DOHH2 (cell line): ENCODE measurements around the gene ARRB1.

Experiments
- H3F3A ChIP-seq: fragments of 200-600 bp; sonication (generic), shearing (Covaris generic); 2 replicates; pipeline ENCODE4 v1.6.0; 2016; ENCODE audit warnings: antibody characterized with exemption, mild to moderate bottlenecking; ENCODE audit not compliant: control insufficient read depth, insufficient read depth
- H3K27ac ChIP-seq: fragments of 200-600 bp; sonication (generic); 2 replicates; pipeline ENCODE4 v1.5.1; 2014; ENCODE audit warnings: low read depth, mild to moderate bottlenecking, low read length, moderate library complexity
- H3K27me3 ChIP-seq: fragments of 200-600 bp; sonication (generic); 2 replicates; pipeline ENCODE4 v1.6.1; 2014; ENCODE audit warnings: mild to moderate bottlenecking, low read length, mixed read lengths; ENCODE audit not compliant: control insufficient read depth
- H3K36me3 ChIP-seq: fragments of 200-600 bp; sonication (generic); 2 replicates; pipeline ENCODE4 v1.6.1; 2014; ENCODE audit warnings: mild to moderate bottlenecking, low read length, moderate library complexity, mixed read lengths; ENCODE audit not compliant: control insufficient read depth
- H3K4me1 ChIP-seq: fragments of 200-600 bp; sonication (generic); 2 replicates; pipeline ENCODE4 v1.6.1; 2014; ENCODE audit warnings: mild to moderate bottlenecking, low read length, mixed read lengths; ENCODE audit not compliant: control insufficient read depth
- H3K4me2 ChIP-seq: fragments of 200-600 bp; sonication (generic); 2 replicates; pipeline ENCODE4 v1.6.0; 2014; ENCODE audit warnings: mild to moderate bottlenecking, low read length, moderate library complexity
- H3K4me3 ChIP-seq: fragments of 200-600 bp; sonication (generic); 2 replicates; pipeline ENCODE4 v1.5.1; 2014; ENCODE audit warnings: mild to moderate bottlenecking, low read length, mixed read lengths
- H3K79me2 ChIP-seq: fragments of 200-600 bp; sonication (generic); 2 replicates; pipeline ENCODE4 v1.6.1; 2014; ENCODE audit warnings: mild to moderate bottlenecking, low read length, mixed read lengths; ENCODE audit not compliant: control insufficient read depth
- H3K9me2 ChIP-seq: fragments of 200-600 bp; sonication (generic); replicated peaks from 2 replicates; pipeline ENCODE4 v1.6.1; 2014; ENCODE audit warnings: mild to moderate bottlenecking, low read length, mixed read lengths; ENCODE audit not compliant: control insufficient read depth
- H3K9me3 ChIP-seq: fragments of 200-600 bp; sonication (generic); 2 replicates; pipeline ENCODE4 v1.6.1; 2014; ENCODE audit warnings: antibody characterized with exemption, low read length, mixed read lengths; ENCODE audit not compliant: control insufficient read depth, insufficient read depth
- H4K20me1 ChIP-seq: fragments of 200-600 bp; sonication (generic); 2 replicates; pipeline ENCODE4 v1.6.0; 2014; ENCODE audit warnings: low read depth, mild to moderate bottlenecking, antibody characterized with exemption, low read length, moderate library complexity; ENCODE audit not compliant: control insufficient read depth, insufficient read depth
- EZH2phosphoT487 ChIP-seq: fragments of 200-600 bp; sonication (generic); IDR thresholded peaks from 2 replicates; pipeline ENCODE4 v1.6.1; 2017; ENCODE audit warnings: borderline replicate concordance, mild to moderate bottlenecking, antibody characterized with exemption, low read length, moderate library complexity, mixed read lengths
- TF ChIP-seq, protein P1 (sequence below): fragments of 200-600 bp; sonication (generic); IDR thresholded peaks from one replicate; pipeline ENCODE4 v1.5.1; 2014; ENCODE audit warnings: antibody characterized with exemption, mild to moderate bottlenecking, low read depth, low read length; ENCODE audit not compliant: poor library complexity, severe bottlenecking

The ARRB1 gene

GRCh38 chr11:75281469-75282095, 69.9 kb downstream of the ARRB1 start:
- no peaks in the 10 kb centered on the region for H3K27me3 ChIP-seq
- H3F3A ChIP-seq = no peaks in the 10 kb centered on the region
- H3K4me3 ChIP-seq = no peak overlapping the region
- no peaks in the 10 kb centered on the region for H3K36me3 ChIP-seq
- no peak for TF ChIP-seq EZH2phosphoT487
- TF ChIP-seq, protein P1, sequence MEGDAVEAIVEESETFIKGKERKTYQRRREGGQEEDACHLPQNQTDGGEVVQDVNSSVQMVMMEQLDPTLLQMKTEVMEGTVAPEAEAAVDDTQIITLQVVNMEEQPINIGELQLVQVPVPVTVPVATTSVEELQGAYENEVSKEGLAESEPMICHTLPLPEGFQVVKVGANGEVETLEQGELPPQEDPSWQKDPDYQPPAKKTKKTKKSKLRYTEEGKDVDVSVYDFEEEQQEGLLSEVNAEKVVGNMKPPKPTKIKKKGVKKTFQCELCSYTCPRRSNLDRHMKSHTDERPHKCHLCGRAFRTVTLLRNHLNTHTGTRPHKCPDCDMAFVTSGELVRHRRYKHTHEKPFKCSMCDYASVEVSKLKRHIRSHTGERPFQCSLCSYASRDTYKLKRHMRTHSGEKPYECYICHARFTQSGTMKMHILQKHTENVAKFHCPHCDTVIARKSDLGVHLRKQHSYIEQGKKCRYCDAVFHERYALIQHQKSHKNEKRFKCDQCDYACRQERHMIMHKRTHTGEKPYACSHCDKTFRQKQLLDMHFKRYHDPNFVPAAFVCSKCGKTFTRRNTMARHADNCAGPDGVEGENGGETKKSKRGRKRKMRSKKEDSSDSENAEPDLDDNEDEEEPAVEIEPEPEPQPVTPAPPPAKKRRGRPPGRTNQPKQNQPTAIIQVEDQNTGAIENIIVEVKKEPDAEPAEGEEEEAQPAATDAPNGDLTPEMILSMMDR = no peak
- no peaks in the 10 kb centered on the region for H4K20me1 ChIP-seq
- no peaks in the 10 kb centered on the region for H3K79me2 ChIP-seq
- no peaks in the 10 kb centered on the region for H3K9me2 ChIP-seq
- no peaks in the 10 kb centered on the region for H3K4me1 ChIP-seq
- H3K27ac ChIP-seq = no peak overlapping the region
- no peak overlapping the region for H3K4me2 ChIP-seq
- H3K9me3 ChIP-seq = no peaks in the 10 kb centered on the region

DNA sequence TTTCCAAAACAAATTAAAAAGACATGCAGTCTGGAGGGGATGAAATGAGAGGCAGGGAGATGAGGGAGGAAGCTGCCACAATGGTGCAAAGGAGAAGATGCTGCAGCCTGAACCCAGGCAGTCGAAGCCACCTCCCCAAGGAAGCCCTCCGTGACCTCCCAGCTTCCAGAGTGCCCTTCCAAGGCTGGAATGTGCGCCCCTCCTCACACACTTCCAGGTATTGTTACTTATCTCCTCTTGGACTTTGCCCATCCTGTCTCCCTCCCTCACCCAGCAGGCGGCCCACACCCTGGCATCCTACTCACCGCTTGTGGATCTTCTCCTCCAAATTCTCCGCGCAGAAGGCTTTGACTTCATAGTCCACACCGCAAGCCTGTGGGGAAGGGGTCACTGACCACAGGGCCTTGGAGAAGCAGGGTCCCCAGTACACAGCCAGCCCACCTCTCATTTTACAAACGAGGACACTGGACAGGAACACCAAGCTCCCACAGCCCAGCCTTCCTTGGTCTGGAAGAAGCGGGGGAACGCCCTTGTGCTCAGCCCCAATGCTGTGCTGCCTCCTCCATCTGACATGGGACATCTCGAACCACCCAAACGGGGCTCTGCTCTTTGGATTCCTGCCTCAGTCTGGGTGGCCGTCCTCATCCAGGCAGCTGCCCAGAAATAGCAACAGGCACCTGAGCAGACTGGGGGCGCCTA, 70.5 kb downstream of the ARRB1 start:
- Histone ChIP-seq H3K27ac (no peak overlapping the region), H4K20me1 (no peaks in the 10 kb centered on the region), H3K9me3 (no peaks in the 10 kb centered on the region), H3K4me3 (no peak overlapping the region), H3K4me1 (no peaks in the 10 kb centered on the region), H3K9me2 (no peaks in the 10 kb centered on the region), H3K4me2 (no peak overlapping the region), H3K79me2 (no peaks in the 10 kb centered on the region), H3F3A (no peaks in the 10 kb centered on the region), H3K27me3 (no peaks in the 10 kb centered on the region), H3K36me3 (no peaks in the 10 kb centered on the region)
- TF ChIP-seq EZH2phosphoT487 = no peak
- TF ChIP-seq, protein P1 = no peak

DNA sequence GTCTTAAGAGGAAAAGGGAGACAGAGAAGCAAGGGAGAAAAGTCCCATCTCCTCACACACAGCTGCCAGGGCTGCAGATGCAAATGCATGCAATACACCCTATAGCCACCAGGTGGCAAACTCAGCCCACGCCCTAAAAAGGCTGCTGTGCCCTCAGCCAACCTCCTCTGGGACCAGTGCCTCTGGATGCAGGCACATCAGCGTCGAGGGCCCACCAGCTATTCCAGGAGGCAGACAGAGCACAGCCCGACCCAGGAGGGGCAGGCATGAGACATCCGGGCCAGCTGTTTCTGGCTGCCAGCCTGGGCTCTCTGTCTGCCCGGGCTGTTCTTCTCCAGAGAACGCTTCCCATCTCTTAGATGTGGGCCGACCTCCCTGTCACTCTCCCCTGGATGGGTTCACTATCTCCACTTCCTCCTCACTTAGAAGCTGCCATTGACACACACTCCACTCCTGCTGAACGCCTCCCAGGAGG, 71.2 kb downstream of the ARRB1 start:
- Histone ChIP-seq H3K4me2 (no peak overlapping the region), H3K36me3 (no peaks in the 10 kb centered on the region), H4K20me1 (no peaks in the 10 kb centered on the region), H3K4me1 (no peaks in the 10 kb centered on the region), H3K9me2 (no peaks in the 10 kb centered on the region), H3K27me3 (no peaks in the 10 kb centered on the region), H3K9me3 (no peaks in the 10 kb centered on the region), H3K27ac (no peak overlapping the region), H3K79me2 (no peaks in the 10 kb centered on the region), H3F3A (no peaks in the 10 kb centered on the region), H3K4me3 (no peak overlapping the region)
- TF ChIP-seq, protein P1 = peak; percentile 92
- no peak for TF ChIP-seq EZH2phosphoT487
